Hippocampal formation (tissue), 2 donors: ENCODE measurements around the gene PZP.
"Not testable (repeated sequence)": the region's sequence is repeated elsewhere in the genome, so short reads cannot be mapped to it uniquely, and the experiment has no call there.

Experiments
- DNase-seq, 2 donors: peaks; one replicate each; lab custom pipeline; 2025; lab: John Stamatoyannopoulos, UW

PZP gene

DNA sequence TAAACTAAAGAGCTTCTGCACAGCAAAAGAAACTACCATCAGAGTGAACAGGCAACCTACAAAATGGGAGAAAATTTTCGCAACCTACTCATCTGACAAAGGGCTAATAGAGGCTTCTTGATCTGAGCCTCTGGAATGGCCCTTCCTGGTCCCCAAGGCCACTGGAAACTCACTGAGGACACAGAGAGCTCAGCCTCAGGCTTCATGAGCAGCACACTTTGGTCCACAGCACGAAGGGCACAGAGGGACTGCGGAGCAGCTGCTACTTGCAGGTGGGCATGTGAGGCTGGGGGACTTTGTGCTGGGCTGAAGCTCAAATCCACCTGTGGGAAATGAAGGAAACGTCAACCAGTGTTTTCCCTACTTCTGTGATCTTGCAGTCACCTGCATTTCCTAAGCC lies 27.4 kb downstream of the PZP start:
- no peak for DNase-seq

DNA sequence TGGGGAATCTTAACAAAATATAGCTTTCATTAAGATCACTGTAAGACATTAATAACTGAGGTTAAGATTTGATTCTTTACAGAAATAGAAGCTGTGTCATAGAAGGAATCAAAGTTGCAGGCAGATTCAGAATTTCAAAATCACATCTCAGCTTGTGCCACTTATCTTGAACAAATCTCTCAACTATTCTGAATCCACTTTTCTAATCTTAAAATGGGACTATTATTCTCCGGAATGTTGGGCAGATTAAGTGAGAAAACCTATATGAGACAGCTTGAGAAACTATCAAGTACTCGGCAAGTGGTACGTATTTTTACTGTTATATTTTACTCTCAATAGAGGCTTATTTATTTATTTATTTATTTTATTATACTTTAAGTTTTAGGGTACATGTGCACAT lies 28.4 kb downstream of the PZP start:
- no peak for DNase-seq

DNA sequence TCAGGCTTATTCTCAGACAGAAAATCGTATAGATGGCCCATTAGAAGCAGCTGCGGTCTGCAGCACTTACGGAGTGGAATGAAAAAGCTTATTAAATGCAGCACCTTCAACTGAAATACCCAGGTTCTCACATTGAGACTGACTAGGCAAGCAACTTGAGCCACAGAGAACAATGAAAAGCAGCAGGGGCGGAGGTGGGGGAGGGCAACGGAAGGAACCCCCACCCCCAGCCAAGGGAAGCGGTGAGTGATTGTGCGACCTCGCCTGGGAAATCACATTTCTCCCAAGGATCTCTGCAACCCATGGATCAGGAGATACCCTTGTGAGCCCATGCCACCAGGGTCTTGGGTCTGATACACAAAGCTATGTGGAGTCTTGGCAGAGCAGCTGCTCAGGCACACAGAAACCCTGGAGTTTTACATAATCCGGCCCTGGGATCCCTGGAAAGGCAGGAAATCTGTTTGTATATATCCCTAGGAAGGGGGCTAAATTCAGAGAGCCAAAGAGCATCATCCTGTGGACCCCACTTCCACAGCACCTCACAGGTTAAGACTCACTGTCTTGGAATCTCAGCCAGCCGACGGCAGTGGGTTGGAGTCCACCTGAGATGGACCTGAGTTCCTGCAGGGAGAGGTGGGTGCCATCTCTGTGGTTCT lies 38.1 kb downstream of the PZP start:
- DNase-seq, result no peak

DNA sequence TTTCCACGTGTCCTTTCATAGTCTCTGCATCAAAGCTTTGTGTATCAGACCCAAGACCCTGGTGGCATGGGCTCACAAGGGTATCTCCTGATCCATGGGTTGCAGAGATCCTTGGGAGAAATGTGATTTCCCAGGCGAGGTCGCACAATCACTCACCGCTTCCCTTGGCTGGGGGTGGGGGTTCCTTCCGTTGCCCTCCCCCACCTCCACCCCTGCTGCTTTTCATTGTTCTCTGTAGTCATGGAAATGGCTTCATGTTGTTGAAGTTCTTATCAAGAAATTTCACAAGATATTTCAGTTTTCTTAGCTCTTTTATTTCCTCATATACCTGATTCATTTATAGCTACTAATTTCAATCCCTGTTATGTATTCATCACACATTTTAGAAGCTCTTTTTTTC lies 40.9 kb downstream of the PZP start:
- DNase-seq, result not testable (repeated sequence)

DNA sequence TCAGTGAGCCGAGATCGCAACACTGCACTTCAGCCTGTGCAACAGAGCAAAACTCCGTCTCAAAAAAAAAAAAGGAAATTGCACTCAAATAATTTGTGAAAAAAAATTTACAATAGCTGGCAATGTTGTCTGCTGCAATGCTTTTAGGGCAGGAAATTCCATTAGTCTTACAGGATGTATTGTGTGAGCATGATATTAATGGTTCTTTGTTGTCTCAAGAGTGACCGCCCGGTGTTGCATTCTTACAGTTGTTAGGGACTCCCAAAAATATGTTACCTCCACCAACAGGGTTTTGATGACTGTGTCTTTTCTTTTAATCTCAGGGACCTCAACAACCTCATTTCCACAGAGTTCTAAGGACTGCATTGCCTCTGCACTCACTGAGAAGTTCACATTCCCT lies 44.8 kb downstream of the PZP start:
- no peak for DNase-seq

DNA sequence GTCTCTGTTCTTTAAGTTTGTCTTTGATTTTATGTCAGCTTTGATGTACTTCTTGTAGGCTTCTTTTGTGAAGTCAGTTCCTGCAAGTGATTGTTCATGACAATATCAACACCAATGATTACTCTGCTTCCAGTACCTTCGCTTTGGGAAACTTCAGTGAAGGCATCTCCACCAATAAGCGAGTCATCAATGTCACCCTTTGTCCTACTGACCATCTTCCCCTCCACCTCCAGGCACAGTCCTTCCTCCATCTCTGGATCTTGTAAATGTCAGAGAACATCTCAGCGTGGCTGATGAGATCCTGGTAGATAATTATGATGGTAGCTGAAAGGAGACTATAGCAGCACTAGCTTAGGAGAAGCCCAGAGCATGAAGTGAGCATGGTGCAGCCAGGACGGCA lies 52.1 kb downstream of the PZP start:
- DNase-seq, result no peak

DNA sequence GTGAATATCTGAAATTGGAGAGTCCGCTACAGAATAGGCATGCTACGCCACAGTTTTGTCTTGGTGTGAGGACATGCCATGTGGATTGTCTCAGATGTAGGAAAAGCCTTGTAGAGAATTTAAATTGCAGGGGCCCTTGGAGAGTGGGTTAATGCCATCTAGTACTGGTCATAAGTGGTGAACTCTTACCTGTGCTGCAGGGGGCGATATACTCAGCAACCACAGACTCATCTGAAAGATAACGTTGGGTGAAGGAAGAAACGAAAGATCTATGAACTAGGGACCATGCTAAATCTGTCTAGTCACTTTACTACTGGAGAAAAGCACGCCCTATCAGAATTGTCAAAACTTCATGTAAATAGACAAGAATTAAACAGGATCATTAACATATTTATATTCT lies 58.8 kb downstream of the PZP start:
- no peak for DNase-seq

DNA sequence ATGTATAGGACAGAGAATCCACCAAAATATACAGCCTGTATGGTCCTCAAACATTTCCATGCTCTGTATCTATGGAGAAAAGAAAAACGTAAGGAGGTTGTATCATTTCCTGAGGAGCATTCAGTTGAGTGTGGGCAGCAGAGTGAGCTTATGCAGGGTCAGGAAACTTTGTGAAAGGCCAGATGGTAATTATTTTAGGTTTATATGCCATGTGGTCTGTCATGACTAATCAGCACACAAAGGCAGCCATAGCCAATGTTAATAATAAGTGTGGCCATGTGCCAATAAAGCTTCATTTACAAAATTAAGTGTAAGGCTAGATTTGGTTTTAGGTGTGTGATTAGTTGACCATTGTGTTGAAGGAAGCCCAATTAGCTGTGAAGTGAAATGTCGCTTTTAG lies 59.3 kb downstream of the PZP start:
- DNase-seq, result no peak

DNA sequence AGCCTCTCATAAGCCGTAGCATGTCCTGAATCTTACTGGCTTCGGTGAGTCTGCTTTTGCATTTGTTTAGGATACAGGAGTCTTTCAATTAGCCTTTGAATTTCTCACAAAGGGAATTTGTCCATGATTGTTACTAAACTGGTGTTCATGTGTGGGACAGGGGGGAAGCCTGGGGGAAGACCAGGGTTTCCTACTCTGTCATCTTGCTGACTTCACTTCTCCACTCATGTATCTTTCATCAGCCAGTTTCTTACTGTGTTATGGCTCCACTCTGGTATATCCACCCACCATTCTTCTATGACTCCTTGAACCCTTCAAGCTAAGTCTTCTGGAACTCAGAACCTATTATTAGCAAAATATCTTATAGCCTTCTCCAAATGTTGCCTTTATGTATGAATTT lies 60.7 kb downstream of the PZP start:
- no peak for DNase-seq

DNA sequence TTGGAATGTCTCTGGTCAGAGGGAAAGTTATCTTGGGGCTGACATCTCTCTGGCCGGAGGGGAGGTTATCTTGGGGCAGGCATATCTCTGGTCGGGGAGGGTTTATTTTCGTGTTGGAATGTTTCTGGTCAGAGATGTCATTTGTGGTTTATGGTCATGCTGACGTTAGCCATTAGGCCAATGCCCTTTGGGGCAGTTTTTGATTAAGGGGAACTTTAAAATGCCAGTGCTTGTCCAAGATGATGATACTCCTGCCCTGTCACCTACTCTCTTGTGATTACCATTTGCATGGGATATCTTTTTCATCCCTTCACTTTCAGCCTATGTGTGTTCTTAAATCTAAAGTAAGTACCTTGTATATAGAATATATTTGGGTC lies 63.5 kb downstream of the PZP start:
- DNase-seq, result no peak

DNA sequence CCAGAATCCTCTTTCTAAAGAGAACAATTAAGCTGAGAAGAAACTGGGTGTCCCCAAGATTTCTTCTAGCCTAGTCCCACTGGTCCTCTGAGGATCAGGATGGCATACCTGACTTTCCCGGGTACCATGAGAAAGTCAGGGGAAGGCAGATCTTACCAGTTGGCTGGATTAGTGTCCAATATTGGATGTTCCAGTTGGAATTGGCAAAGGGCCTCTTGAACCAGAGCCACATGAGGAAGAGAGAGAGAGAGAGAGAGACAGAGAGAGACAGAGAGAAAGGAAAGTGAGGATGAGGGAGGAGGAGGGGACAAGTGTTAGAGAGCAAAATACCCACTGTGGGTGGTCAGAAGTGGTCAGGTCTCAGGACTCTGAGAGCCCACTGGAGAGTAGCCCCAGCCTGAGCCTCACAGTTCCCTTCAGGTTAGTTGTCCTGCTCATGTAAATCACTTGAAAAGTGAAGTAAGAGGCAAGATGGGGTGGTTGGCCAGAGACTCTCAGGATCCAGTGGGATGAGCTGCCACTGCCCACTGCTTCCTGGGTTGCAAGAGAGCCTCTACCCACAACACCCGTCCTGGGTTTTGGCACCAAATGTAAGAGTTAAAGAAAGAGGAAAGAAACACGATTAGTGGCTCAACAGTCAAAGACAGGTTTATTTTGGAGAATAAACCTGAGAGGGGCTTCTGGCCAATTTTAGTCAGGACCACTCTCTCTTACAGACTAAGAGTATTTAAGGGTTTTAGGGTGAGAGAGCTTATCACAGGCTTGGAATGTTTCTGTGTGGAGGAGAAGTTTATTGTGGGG lies 64.1 kb downstream of the PZP start:
- no peak for DNase-seq

DNA sequence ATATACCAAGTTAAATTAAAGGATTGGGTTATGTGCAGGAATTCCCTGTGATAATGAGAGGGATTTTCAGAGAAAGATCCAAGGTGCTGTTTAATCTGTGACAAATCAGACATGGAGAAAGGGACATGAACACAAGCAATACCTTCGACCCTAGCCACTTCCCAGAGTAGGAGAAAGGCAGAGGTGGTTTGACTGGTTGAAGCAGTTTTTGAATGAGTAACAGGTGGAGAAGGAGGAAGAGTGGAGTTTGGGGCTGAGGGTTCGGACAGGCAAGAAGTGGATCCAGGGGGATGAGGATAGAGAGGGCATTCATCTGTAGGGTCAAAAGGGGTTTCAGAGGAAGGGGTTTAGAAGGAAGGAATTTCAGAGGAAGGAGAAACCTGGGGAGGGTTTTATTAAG lies 65.1 kb downstream of the PZP start:
- DNase-seq, result no peak

DNA sequence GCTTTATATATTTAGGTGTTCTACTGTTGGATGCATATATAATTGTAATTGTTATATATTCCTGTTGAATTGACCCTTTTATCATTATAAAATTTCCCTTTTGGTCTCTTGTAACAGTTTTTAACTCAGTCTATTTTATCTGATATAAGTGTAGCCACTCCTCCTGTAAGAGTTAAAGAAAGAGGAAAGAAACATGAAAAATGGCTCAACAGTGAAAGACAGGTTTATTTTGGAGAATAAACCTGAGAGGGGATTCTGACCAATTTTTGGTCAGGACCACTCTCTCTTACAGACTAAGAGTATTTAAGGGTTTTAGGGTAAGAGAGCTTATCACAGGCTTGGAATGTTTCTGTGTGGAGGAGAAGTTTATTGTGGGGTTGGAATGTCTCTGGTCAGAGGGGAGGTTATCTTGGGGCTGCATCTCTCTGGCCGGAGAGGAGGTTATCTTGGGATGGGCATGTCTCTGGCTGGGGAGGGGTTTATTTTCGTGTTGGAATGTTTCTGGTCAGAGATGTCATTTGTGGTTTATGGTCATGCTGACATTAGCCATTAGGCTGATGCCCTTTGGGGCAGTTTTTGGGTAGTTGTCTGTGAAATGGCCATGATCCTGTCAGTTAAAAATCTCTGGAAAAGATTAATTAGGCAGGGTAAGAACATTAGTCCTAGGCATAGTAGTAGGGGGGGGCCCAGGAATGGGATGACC lies 68.5 kb downstream of the PZP start:
- DNase-seq, result not testable (repeated sequence)

DNA sequence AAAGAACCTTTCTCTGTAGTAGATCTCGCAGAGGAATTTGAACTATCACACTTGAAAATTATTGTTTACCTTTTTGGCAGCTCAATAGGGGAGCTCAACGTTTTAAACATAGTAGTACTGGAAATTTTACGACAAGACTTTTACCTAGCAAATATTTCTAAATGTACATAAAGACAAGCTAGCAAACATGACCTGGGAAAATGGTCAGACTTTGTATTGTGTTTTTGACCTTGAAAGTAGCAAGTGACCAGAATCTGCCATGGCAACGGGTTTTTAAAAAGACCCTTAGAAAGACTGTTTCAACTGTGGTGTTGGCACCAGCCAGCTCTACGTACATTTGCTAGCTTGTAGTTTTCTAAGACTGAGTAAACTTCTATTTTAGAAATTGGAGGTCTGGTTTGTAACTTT lies 72.3 kb downstream of the PZP start:
- no peak for DNase-seq

DNA sequence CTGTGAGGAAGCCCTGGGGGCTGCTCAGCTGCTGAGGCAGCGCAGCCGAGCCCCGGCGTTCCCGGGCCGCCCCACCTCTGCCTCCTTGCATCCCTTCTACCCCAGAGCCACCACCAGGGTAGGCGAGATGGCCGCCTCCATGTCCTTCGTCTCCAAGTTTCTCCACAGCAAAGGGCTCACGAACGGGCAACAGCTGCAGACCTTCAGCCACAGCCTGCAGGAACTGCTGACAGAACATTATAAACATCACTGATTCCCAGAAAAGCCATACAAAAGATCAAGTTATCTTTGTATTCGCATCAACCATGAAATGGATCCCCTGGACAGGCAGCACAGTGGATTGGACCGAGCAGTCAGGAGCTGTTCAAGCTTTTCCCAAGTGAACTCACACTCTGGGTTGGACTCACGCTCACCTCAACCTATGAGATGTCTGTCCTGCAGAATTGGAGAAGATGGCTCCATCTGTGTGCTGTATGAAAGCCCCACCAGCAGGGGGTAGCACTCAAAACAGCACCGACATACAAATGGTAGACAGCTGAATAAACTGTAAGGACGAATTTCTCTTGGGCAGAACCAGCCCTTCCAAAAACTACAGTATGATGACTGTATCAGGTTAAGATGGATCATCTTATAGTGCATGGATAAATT lies 73.1 kb downstream of the PZP start:
- DNase-seq, result no peak

DNA sequence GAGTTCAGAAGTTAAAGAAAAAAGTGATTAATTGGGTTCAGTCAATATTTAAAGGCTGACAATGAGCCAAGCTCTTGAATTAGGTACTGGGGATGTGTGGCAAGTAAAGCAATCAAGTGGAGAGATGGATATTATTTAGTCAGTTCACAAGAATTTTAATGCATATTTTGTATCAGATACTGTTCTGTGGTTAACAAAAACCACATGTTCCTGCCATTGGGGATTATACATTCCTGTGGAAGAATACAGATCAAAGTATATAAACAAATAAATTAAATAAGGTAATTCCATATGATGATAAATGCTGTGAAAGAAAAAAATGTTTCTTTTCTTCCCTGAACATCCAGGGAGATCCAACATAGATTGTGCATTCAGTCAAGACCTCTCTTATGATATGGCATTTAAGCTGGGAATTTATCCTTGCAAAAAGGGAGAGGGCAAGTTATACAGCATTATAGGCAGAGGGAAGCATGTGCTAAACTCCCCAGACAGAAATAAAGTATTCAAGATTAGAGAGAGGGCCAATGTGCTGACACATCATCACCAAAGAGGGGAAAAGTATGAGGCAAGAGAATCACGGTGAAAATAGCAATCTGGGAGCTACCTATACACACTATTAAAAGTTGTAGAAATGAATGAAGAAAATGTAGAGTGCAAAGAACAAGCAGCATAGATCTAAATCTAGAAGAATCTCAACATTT lies 74.8 kb downstream of the PZP start:
- no peak for DNase-seq

DNA sequence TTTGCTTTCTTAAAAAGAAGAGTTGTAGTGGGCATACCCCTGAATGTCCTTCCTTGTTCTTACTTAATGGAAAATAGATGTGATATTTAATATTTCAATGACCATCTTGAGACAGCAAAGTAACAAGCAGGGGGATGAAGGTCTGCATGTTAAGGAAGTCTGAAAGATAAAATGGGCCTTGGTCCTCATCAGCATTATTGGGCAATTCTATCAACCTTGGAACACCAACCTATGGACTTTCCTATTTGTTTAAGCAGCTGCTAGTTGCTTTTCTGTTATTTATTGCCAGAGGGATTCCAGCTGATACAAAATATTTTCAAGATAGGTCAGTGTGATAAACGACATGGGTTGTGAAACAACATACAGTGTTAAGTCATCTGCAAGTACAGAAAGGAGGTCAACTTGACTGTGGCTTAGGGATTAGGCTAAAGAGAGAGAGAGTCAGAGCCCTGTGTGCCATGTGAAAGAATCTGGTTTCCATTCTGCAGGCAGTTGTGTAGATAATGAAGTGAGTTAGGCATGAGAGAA lies 76.1 kb downstream of the PZP start:
- DNase-seq, result no peak

DNA sequence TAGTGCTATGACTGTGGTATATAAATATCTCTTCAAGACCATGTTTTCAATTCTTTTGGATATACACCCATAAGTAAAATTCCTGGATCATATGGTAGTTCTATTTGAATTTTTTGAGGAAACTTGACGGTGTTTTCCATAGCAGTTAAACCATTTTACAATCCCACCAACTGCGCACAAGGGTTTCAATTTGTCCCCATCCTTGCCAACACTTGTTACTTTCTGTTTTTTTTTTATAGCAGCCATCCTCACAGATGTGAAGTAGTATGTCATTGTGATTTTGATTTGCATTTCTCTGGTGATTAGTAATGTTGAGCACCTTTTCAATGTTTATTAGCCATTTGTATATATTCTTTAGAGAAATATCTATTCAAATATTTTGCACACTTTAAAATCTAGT lies 78.0 kb downstream of the PZP start:
- DNase-seq, result no peak

DNA sequence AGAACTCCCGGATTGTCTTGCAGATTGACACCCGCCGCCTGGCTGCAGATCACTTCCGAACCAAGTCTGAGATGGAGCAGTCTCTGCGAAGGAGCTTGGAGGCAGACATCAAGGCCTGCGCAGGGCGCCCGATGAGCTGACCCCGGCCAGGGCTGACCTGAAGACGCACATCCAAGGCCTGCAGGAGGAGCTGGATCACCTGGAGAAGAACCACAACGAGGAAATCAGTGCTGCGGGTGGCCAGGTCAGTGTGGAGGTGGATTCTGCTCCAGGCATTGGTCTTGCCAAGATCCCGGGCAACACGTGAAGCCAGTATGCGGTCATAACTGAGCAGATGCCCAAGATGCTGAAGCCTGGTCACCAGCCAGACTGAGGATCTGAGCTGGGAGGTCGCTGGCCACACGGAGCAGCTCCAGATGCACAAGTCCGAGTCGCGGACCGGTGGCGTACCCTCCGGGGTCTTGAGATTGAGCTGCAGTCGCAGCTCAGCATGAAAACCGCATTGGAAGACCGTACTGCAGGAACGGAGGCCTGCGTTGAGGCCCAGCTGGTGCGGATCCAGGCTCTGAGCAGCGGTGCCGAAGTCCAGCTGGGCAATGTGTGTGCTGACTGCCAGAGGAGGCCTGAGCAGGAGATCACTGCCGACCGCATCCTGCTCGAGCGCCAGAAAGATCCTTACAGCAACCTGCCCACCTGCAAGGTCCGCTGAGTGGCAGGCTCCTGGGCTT lies 80.1 kb downstream of the PZP start:
- DNase-seq, result no peak

DNA sequence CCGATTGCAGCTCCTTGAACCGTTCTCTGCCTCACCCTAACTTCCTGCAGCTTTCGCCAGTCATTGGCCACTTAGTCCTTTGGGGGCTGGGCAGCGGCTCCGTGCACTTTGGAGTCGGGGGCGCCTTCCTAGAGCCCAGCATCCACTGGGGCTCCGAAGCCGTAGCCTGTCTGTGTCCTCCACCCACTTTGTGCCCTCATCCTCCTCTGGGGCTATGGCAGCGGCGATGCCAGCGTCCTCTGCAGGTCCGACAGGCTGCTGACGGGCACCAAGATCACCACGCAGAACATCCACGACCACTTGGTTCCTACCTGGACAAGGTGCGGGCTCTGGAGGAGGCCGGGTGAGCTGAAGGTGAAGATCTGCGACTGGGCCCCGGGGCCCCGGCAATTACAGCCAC lies 80.7 kb downstream of the PZP start:
- no peak for DNase-seq

DNA sequence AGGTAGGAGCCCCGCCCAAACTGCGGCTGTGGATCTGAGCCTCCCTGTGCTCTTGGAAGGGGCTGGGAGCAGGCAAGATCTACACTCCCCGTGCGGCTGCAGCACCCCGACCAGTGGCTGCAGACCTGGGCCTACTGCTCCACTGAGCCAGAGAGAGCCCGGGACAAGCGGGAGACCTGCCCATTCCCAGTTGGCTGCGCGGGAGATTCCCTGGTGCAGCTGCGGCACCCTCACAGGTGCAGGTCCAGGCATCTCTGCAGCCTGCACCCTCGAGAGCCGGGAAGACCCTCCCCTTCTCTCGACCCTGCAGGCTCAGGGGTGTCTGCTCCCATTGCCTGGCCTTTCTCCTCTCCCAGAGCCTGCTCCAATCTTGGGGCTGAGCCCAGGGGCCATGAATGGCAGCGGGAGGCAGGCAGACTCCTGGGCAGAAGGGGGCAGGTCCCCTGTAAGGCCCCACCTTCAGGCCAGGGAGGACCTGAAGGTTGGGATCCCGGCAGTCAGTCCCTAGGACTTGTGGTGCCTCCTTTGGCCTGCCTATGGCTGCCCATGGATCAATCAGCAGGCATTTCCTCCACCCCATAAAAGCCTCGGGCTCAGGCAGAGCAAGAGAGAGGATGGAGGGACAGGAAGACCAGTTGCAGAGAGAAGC lies 83.7 kb downstream of the PZP start:
- no peak for DNase-seq
